ENCODE results near the gene NAIF1.
"Not testable (repeated sequence)": the region's sequence is repeated elsewhere in the genome, so short reads cannot be mapped to it uniquely, and the experiment has no call there.

Gene NAIF1

GRCh38 chr9:128024761-128025308, 42.3 kb downstream of the NAIF1 start:
- no peak for DNase-seq

GRCh38 chr9:128023671-128024070, 43.4 kb downstream of the NAIF1 start:
- not testable (repeated sequence) for DNase-seq

GRCh38 chr9:128022886-128023285, 44.2 kb downstream of the NAIF1 start:
- no peak for DNase-seq

GRCh38 chr9:128021098-128021497, 46.0 kb downstream of the NAIF1 start:
- DNase-seq = no peak

GRCh38 chr9:128020692-128021091, 46.4 kb downstream of the NAIF1 start:
- DNase-seq = no peak

- DNase-seq = no peak
These were observed 51.4 kb downstream of the NAIF1 start for GRCh38 chr9:128015696-128016095.

Data from effector CD8-positive, alpha-beta T cell (primary cell).